ENCODE data around the gene TNFRSF17. TPM values are rescaled to one million over a fixed set of nuclear protein-coding genes. Genes with fewer than 3 reads are reported as not detected.

Gene TNFRSF17
- total RNA-seq, 1 experiment from 2014 or later = not detected

GRCh38 chr16:11972128-11972527, 7.1 kb downstream of the TNFRSF17 start:
- no peak for DNase-seq
- Histone ChIP-seq H3K27ac (no peak overlapping the region), H2AFZ (no peak overlapping the region), H4K20me1 (ENCODE audit: insufficient read depth) (no peaks in the 10 kb centered on the region), H3F3A (ENCODE audit: insufficient read depth, low read depth) (peaks cover 3% of the 10 kb centered on the region; the same call in 1 of the 2 replicates), H3K79me2 (ENCODE audit: low read depth) (peaks cover 21% of the 10 kb centered on the region), H3K4me3 (no peak overlapping the region), H3K36me3 (ENCODE audit: low read depth) (no peaks in the 10 kb centered on the region), H3K27me3 (ENCODE audit: insufficient read depth, low read depth) (no peaks in the 10 kb centered on the region), H3K4me2 (no peak overlapping the region), H3K4me1 (replicated peaks; ENCODE audit: insufficient read depth) (peaks cover 11% of the 10 kb centered on the region; the same call in 1 of the 2 replicates), H3K9me2 (ENCODE audit: insufficient read depth) (no peaks in the 10 kb centered on the region), H3K9me3 (ENCODE audit: insufficient read depth, low read depth) (no peaks in the 10 kb centered on the region)
- no TSS peak for BruUV-seq (replicated peaks)
- ChIA-PET POLR2A (ENCODE audit: unreplicated experiment) (interaction anchor here (0.7 kb wide), 1 partner anchor 65 kb away, joined by 4 read pairs; no protein-coding TSS in a partner anchor), CTCF (interaction anchor here (0.6 kb wide), 1 partner anchor 55 kb away, joined by 4 read pairs; no protein-coding TSS in a partner anchor)
- TF ChIP-seq, protein P1, sequence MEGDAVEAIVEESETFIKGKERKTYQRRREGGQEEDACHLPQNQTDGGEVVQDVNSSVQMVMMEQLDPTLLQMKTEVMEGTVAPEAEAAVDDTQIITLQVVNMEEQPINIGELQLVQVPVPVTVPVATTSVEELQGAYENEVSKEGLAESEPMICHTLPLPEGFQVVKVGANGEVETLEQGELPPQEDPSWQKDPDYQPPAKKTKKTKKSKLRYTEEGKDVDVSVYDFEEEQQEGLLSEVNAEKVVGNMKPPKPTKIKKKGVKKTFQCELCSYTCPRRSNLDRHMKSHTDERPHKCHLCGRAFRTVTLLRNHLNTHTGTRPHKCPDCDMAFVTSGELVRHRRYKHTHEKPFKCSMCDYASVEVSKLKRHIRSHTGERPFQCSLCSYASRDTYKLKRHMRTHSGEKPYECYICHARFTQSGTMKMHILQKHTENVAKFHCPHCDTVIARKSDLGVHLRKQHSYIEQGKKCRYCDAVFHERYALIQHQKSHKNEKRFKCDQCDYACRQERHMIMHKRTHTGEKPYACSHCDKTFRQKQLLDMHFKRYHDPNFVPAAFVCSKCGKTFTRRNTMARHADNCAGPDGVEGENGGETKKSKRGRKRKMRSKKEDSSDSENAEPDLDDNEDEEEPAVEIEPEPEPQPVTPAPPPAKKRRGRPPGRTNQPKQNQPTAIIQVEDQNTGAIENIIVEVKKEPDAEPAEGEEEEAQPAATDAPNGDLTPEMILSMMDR (conservative IDR thresholded peaks at IDR 0.05) = no peak; the same call in 1 of the 2 replicates
- TF ChIP-seq EZH2 (IDR thresholded peaks at IDR 0.05; ENCODE audit: low read depth) = no peak
- intact Hi-C loops (cut with micrococcal nuclease; ENCODE audit: unreplicated experiment) = no loop called here

DNA sequence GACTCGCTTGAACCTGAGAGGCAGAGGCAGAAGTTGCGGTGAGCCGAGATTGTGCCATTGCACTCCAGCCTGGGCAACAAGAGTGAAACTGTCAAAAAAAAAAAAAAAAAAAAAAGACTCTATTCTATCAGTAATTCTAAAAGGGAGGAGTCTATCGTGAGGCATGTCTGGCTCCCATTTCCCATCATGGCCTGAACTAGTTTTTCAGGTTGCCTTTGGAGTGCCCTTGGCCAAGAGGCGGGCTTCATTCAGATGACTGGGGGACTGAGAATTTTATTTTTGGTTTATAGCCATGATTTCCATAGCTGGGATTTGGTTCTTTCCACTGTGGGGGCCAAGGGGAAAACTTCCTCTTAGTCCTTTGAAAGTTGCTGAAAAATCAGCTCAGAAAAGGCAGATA, 8.1 kb downstream of the TNFRSF17 start:
- ChIA-PET CTCF (interaction anchor here (0.5 to 0.6 kb wide), 2 partner anchors 10 to 21 kb away, joined by 3 to 4 read pairs; no protein-coding TSS in a partner anchor), POLR2A (ENCODE audit: unreplicated experiment) (no interaction called here)
- H3K4me1 ChIP-seq (replicated peaks; ENCODE audit: insufficient read depth) = peaks cover 18% of the 10 kb centered on the region; the same call in 1 of the 2 replicates
- no peak overlapping the region for H3K27ac ChIP-seq
- peak; percentile 28 to 53 for DNase-seq
- H3F3A ChIP-seq (ENCODE audit: insufficient read depth, low read depth) = peaks cover 3% of the 10 kb centered on the region; the same call in 1 of the 2 replicates
- H3K27me3 ChIP-seq (ENCODE audit: insufficient read depth, low read depth) = no peaks in the 10 kb centered on the region
- TF ChIP-seq EZH2 (IDR thresholded peaks at IDR 0.05; ENCODE audit: low read depth) = no peak
- TF ChIP-seq, protein P1 (conservative IDR thresholded peaks at IDR 0.05) = no peak
- no peaks in the 10 kb centered on the region for H3K9me2 ChIP-seq (ENCODE audit: insufficient read depth)
- intact Hi-C loops (cut with micrococcal nuclease; ENCODE audit: unreplicated experiment) = no loop called here
- H2AFZ ChIP-seq = no peak overlapping the region
- H3K36me3 ChIP-seq (ENCODE audit: low read depth) = no peaks in the 10 kb centered on the region
- H4K20me1 ChIP-seq (ENCODE audit: insufficient read depth) = no peaks in the 10 kb centered on the region
- peaks cover 23% of the 10 kb centered on the region for H3K79me2 ChIP-seq (ENCODE audit: low read depth)
- H3K9me3 ChIP-seq (ENCODE audit: insufficient read depth, low read depth) = no peaks in the 10 kb centered on the region
- no peak overlapping the region for H3K4me3 ChIP-seq
- H3K4me2 ChIP-seq = no peak overlapping the region
- no TSS peak for BruUV-seq (replicated peaks)

DNA sequence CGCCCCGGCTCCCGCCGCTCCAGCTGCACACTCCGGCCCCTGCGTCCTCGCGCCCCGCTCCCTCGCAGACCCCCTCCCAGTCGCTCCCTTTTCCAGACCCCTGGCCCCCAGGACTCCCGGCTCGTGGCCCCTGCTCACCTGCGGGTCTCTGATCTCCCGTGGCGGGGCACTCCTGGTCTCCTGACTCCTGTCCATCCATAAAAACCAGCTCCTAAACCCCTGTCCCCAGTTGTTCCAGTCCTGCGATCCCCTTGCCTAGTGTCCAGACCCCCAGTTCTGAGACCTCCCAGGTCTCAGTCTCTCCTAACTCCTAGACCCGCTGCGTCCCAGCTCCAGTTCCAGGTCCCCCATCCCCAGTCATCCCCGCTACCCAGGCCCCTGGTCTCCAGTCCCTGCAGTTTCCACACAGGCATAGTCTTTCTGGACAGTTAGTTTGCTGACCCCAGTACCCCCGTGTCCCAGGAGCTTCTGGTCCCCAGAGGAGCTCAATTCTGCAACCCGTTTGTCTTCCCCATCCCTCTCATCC, 11.9 kb downstream of the TNFRSF17 start:
- DNase-seq = no peak
- no TSS peak for BruUV-seq (replicated peaks)
- no peaks in the 10 kb centered on the region for H3K27me3 ChIP-seq (ENCODE audit: insufficient read depth, low read depth)
- no peaks in the 10 kb centered on the region for H3K9me2 ChIP-seq (ENCODE audit: insufficient read depth)
- H4K20me1 ChIP-seq (ENCODE audit: insufficient read depth) = no peaks in the 10 kb centered on the region
- no peak overlapping the region for H3K27ac ChIP-seq
- peak overlapping the region; percentile 98 for H2AFZ ChIP-seq
- peak overlapping the region; percentile 99 for H3K4me2 ChIP-seq
- ChIA-PET POLR2A (ENCODE audit: unreplicated experiment) (interaction anchor here (0.5 to 1.4 kb wide), 4 partner anchors 51 to 625 kb away, joined by 3 to 8 read pairs (median 4); no protein-coding TSS in a partner anchor), CTCF (interaction anchor here (0.6 kb wide), 1 partner anchor 16 kb away, joined by 3 read pairs; no protein-coding TSS in a partner anchor)
- TF ChIP-seq, protein P1 (conservative IDR thresholded peaks at IDR 0.05) = no peak
- no peak for TF ChIP-seq EZH2 (IDR thresholded peaks at IDR 0.05; ENCODE audit: low read depth)
- H3K4me3 ChIP-seq = peak overlapping the region; percentile 93
- no peaks in the 10 kb centered on the region for H3K9me3 ChIP-seq (ENCODE audit: insufficient read depth, low read depth)
- intact Hi-C loops (cut with micrococcal nuclease; ENCODE audit: unreplicated experiment) = loop anchor here (2.0 to 5.0 kb wide), 3 partner anchors 50 to 85 kb away; partner anchors contain the start of gene GSPT1
- H3F3A ChIP-seq (ENCODE audit: insufficient read depth, low read depth) = peaks cover 3% of the 10 kb centered on the region; the same call in 1 of the 2 replicates
- H3K79me2 ChIP-seq (ENCODE audit: low read depth) = peaks cover 31% of the 10 kb centered on the region
- H3K4me1 ChIP-seq (replicated peaks; ENCODE audit: insufficient read depth) = peaks cover 19% of the 10 kb centered on the region; the same call in 1 of the 2 replicates
- no peaks in the 10 kb centered on the region for H3K36me3 ChIP-seq (ENCODE audit: low read depth)
